ENCODE results near the gene MAPT. TPM values are rescaled to one million over a fixed set of nuclear protein-coding genes. Genes with fewer than 3 reads are reported as not detected.

Gene MAPT
- total and polyA plus RNA-seq, 2 of the 13 experiments (the other 11 are each of a cell fraction or from before 2014, with no cell fraction given) = 2.1 to 2.8 TPM

GRCh38 chr17:45923511-45924268 lies 29.3 kb downstream of the MAPT start (continued):
- TF ChIP-seq ZNF768 (CRISPR knock-in tag; IDR thresholded peaks at IDR 0.05) (no peak), HES4 (CRISPR knock-in tag; IDR thresholded peaks at IDR 0.05; ENCODE audit: borderline replicate concordance) (no peak), ZNF34 (CRISPR knock-in tag; IDR thresholded peaks at IDR 0.05; ENCODE audit: borderline replicate concordance) (0 out of 2 replicates have a peak, but pooled peaks have one; percentile 17), TSC22D2 (CRISPR knock-in tag; IDR thresholded peaks at IDR 0.05; ENCODE audit: borderline replicate concordance) (no peak), IRF9 (CRISPR knock-in tag; IDR thresholded peaks at IDR 0.05; ENCODE audit: borderline replicate concordance) (no peak), ZNF20 (CRISPR knock-in tag; IDR thresholded peaks at IDR 0.05) (no peak), RAD21 (CRISPR knock-in tag; IDR thresholded peaks at IDR 0.05) (0 out of 2 replicates have a peak, but pooled peaks have one; percentile 11), KLF12 (CRISPR knock-in tag; IDR thresholded peaks at IDR 0.05; ENCODE audit: borderline replicate concordance) (no peak), FOXA3 (CRISPR knock-in tag; IDR thresholded peaks at IDR 0.05) (peak; percentile 53; the same call in 1 of the 2 replicates), ZNF383 (CRISPR knock-in tag; IDR thresholded peaks at IDR 0.05; ENCODE audit: borderline replicate concordance) (0 out of 2 replicates have a peak, but pooled peaks have one; percentile 70), NR0B2 (CRISPR knock-in tag; IDR thresholded peaks at IDR 0.05) (no peak), BCL6 (CRISPR knock-in tag; IDR thresholded peaks at IDR 0.05) (no peak), NFIC (IDR thresholded peaks at IDR 0.05; ENCODE audit: low read length) (peak; percentile 70; the same call in 1 of the 2 replicates), THYN1 (CRISPR knock-in tag; IDR thresholded peaks at IDR 0.05; ENCODE audit: borderline replicate concordance, low read depth) (no peak), KDM6A (CRISPR knock-in tag; IDR thresholded peaks at IDR 0.05; ENCODE audit: low read depth) (0 out of 2 replicates have a peak, but pooled peaks have one; percentile 40), HDAC2 (CRISPR knock-in tag; IDR thresholded peaks at IDR 0.05) (peak; percentile 62), HMG20B (CRISPR knock-in tag; conservative IDR thresholded peaks at IDR 0.05) (0 out of 2 replicates have a peak, but pooled peaks have one; percentile 39), REPIN1 (CRISPR knock-in tag; IDR thresholded peaks at IDR 0.05; ENCODE audit: borderline replicate concordance, low read depth) (peak; percentile 17; the same call in 1 of the 2 replicates), NCOA2 (CRISPR knock-in tag; IDR thresholded peaks at IDR 0.05) (peak; percentile 58; the same call in 1 of the 2 replicates), POGK (CRISPR knock-in tag; conservative IDR thresholded peaks at IDR 0.05) (peak; percentile 41; the same call in 1 of the 2 replicates), ZKSCAN8 (CRISPR knock-in tag; IDR thresholded peaks at IDR 0.05; ENCODE audit: borderline replicate concordance) (peak; percentile 51; the same call in 1 of the 2 replicates), CHD4 (IDR thresholded peaks at IDR 0.05; ENCODE audit: borderline replicate concordance, low read length) (peak; percentile 86; the same call in 1 of the 2 replicates), ELF1 (CRISPR knock-in tag; IDR thresholded peaks at IDR 0.05) (no peak), ZNF431 (CRISPR knock-in tag; IDR thresholded peaks at IDR 0.05; ENCODE audit: borderline replicate concordance, low read depth) (no peak), EHMT2 (IDR thresholded peaks at IDR 0.05; ENCODE audit: borderline replicate concordance, low read depth, low read length) (peak; percentile 79)

Data from HepG2 (cell line).